SK-N-MC (cell line): ENCODE measurements around the gene CHST1.

Experiments
- DNase-seq: peaks from one replicate; pipeline ENCODE4 v3.0.0-alpha.2; 2011; ENCODE audit warnings: low read depth, low spot score
- H3K27ac ChIP-seq: fragments of 200-600 bp; sonication (generic); 2 replicates; pipeline ENCODE4 v1.5.1; 2016; ENCODE audit warnings: mixed run types
- H3K36me3 ChIP-seq: fragments of 200-600 bp; sonication (generic); 2 replicates; pipeline ENCODE4 v1.6.1; 2017; ENCODE audit warnings: antibody characterized with exemption, low read length, mixed read lengths; ENCODE audit not compliant: insufficient read depth
- H3K4me3 ChIP-seq: fragments of 200-600 bp; sonication (generic); 2 replicates; pipeline ENCODE4 v1.5.1; 2016
- H3K9ac ChIP-seq: fragments of 200-600 bp; sonication (generic); 2 replicates; pipeline ENCODE4 v1.8.0; 2017; ENCODE audit warnings: mixed run types, mixed read lengths; ENCODE audit not compliant: insufficient read length
- H3K9me3 ChIP-seq: fragments of 200-600 bp; sonication (generic); 2 replicates; pipeline ENCODE4 v1.6.1; 2017; ENCODE audit warnings: low read depth, mild to moderate bottlenecking, antibody characterized with exemption, low read length, moderate library complexity, mixed read lengths
- EZH2 ChIP-seq: fragments of 200-600 bp; sonication (generic); IDR thresholded peaks from one replicate; pipeline ENCODE4 v1.6.1; 2017; ENCODE audit warnings: antibody characterized with exemption
- FOXP2 ChIP-seq: optimal IDR thresholded peaks from 2 replicates; pipeline ENCODE3; 2011; ENCODE audit warnings: mild to moderate bottlenecking, moderate library complexity; ENCODE audit not compliant: insufficient read depth; ENCODE audit errors: extremely low read length, control extremely low read depth
- POLR2AphosphoS5 ChIP-seq: IDR thresholded peaks from 2 replicates; pipeline ENCODE4 v1.6.1; 2012; ENCODE audit warnings: mild to moderate bottlenecking, low read depth, low read length, borderline replicate concordance

CHST1 gene

DNA sequence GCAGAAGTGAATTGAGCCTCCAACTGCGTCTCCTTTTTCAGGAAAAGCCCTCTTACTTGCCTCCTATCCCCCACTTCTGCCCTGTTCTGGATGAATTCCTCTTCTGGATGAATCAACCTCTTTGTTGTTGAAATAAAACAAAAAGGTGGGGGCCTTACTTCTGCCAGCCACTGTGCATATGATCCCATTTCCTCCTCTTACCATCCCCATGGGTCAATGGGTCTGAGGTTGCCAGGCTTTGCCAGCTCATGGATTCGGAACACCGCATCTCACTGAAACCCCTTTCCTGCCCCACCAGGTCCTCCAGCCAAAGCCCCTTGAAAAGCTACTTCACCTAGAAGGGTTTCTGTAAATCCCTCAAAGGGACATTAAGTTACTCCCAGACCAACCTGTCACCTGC, 3.7 kb upstream of the CHST1 start:
- H3K27ac ChIP-seq: no peak overlapping the region
- no peak overlapping the region for H3K9ac ChIP-seq
- H3K36me3 ChIP-seq: no peaks in the 10 kb centered on the region
- DNase-seq: no peak
- no peak overlapping the region for H3K4me3 ChIP-seq
- H3K9me3 ChIP-seq: no peaks in the 10 kb centered on the region
- TF ChIP-seq FOXP2 (no peak), POLR2AphosphoS5 (no peak), EZH2 (no peak)

DNA sequence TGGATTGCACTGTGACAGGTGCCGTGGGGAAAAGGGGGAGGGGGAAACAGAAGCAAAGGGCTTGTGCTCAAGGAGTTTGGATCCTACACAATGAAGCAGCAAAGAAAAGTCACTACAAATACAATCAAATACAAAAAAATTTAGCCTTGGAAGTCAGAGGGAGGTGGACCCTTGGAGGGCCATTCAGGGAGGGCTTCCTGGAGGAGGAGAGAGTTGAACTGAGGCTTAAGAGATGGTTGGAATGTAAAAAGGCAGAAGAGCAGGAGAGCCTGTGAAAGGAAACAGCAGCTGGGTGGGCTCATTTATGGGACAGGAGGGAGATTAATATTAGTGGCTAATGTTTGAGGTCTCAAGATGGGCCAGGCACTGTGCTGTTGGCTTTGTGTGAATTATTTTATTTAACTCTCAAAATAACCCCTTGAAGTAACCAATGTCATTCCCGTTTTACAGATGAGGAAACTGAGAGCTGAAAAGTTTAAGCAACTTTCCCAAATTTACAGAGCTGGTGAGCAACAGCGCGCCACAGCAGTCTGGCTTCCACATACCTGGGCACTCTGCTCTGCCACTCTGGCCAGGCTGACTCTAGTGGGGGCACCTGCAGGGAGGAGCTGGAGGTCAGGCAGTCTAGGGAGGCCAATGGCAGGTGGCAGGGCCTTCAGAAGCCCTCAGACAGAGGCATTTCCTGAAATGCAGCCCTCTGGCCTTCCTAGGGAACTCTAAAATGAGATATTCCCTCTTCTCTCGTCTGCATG, 2.7 kb upstream of the CHST1 start:
- H3K9ac ChIP-seq: no peak overlapping the region
- H3K36me3 ChIP-seq: no peaks in the 10 kb centered on the region
- H3K4me3 ChIP-seq: no peak overlapping the region
- no peak for DNase-seq
- H3K9me3 ChIP-seq: no peaks in the 10 kb centered on the region
- H3K27ac ChIP-seq: no peak overlapping the region
- no peak for TF ChIP-seq POLR2AphosphoS5
- TF ChIP-seq EZH2: no peak
- no peak for TF ChIP-seq FOXP2

DNA sequence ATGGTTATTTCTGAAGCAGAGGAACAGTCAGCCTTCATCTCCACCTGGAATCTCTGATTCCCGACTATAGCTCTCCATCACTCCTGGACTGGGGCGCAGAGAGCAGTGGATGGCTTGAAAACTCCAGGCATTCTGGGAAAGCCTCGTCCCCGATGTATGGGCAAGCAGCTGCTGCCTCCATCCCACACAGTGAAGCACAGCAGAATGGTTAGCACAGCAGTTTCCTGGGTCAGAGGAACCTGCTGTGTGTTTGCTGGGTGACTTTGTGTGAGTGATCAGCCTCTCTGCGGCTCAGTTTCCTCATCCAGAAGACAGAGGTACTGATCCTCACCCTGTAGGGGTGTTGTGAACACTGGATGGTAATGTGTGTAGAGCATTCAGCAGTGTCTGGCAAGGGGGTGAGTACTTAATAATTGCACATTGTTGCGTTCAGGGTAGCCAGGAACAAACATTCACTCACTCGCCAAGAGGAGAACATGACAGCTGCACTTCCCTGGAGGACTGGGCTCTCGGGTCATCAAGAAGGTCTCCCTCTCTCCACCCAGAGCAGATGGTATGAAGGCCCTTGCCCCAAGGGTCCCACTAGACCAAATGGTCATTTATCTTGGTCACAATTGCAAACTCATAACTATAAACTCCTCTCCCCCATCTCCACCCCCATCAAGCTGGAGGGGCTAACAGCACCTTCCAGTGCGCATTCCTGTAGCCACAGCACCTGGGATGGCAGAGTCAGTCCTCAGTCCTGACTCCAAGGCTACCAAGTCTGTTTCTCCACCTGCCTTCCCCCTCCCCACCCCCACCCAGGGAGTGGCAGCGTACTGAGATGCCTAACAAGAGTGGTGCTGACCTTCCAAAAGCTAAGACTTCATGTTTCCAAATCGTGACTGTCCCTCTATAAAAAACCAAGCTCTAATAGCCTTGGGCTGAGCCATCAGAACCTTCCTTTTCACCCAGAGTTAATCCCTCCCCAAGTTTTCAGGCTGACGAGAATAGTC, 1.5 kb upstream of the CHST1 start:
- no peak for TF ChIP-seq FOXP2
- no peak for TF ChIP-seq POLR2AphosphoS5
- no peak for TF ChIP-seq EZH2
- Histone ChIP-seq H3K9ac (no peak overlapping the region), H3K36me3 (no peaks in the 10 kb centered on the region), H3K9me3 (no peaks in the 10 kb centered on the region), H3K4me3 (no peak overlapping the region), H3K27ac (no peak overlapping the region)
- no peak for DNase-seq

DNA sequence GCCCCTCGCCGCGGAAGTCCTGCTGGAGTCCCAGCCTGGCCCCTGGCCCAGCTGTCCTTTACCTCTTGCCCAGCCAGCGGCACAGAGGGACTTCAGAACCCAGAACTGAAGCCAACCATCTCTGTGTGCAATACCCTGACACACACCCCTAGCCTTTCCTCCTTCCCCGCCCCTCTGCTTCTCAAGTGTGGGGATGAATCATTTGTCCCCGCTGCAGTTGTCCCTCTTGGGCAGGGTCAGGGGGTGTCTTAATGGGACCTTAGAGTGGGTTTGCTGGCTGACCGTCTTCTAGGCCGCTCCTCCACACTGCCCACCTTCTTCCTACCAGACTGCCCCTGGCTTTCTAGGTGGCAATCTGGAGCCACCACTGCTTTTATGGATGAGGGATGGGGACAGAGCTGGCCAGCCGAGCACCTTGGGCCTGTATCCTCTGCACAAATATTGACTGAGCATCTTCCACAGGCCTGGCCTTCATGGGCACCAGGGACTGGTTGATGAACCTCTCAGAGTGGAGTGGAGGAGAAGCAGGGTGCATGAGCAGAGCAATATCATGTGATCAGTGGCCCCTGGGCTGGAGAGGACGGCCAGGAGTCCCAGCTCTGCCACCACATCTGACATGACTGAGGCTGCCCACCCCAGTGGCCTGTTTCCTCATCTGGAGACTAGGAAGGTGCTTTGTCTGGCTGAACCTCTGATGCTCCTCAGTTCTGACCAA, 668 bp upstream of the CHST1 start:
- DNase-seq: no peak
- Histone ChIP-seq H3K4me3 (peak overlapping the region; percentile 80; the same call in 1 of the 2 replicates), H3K9ac (no peak overlapping the region), H3K9me3 (no peaks in the 10 kb centered on the region), H3K27ac (no peak overlapping the region), H3K36me3 (no peaks in the 10 kb centered on the region)
- TF ChIP-seq EZH2 (no peak), FOXP2 (no peak), POLR2AphosphoS5 (no peak)

DNA sequence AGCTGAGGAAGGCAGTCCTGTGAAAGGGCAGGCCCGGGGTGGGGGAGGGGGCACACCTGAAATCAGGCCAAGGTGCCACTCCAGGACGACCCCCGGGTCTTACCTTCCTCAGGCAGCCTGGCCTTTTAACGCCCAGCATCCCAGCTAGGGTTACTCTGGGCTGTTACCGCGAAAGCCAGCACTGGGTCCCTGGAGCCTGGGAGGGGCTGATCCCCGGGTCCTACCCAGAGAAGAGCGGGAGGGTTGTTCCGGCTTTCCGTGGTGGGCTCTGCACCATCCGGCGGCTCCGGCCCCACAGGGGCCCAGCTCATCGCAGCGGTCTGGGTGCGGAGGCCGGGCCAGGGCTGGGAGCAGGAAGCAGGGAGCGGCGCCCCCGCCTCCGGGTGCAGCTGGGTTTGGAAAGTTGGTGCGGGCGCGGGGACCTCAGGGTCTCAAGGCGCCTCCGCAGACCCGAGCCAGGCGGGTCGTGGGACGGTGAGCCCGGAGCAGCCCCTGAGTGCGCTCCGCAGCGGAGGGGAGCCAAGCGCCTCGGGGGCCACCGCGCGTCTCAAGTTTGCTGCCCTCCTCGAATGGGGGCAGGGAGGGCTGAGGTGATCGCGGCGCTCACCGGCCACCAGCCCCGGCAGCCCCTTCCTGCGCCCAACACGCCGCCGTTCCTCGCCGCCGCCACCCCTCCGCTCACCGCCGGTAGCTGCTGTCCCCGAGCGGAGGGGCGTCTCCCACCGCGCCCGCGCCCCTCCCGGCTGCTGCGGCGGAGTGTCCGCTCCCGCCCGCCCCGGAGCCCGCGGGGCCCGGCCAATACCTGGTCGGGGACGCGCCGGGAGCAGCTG, 831 bp downstream of the CHST1 start:
- TF ChIP-seq EZH2 (no peak), FOXP2 (no peak), POLR2AphosphoS5 (no peak)
- H3K9me3 ChIP-seq: no peaks in the 10 kb centered on the region
- no peak for DNase-seq
- H3K9ac ChIP-seq: no peak overlapping the region
- no peaks in the 10 kb centered on the region for H3K36me3 ChIP-seq
- peak overlapping the region; percentile 80 for H3K4me3 ChIP-seq
- no peak overlapping the region for H3K27ac ChIP-seq

DNA sequence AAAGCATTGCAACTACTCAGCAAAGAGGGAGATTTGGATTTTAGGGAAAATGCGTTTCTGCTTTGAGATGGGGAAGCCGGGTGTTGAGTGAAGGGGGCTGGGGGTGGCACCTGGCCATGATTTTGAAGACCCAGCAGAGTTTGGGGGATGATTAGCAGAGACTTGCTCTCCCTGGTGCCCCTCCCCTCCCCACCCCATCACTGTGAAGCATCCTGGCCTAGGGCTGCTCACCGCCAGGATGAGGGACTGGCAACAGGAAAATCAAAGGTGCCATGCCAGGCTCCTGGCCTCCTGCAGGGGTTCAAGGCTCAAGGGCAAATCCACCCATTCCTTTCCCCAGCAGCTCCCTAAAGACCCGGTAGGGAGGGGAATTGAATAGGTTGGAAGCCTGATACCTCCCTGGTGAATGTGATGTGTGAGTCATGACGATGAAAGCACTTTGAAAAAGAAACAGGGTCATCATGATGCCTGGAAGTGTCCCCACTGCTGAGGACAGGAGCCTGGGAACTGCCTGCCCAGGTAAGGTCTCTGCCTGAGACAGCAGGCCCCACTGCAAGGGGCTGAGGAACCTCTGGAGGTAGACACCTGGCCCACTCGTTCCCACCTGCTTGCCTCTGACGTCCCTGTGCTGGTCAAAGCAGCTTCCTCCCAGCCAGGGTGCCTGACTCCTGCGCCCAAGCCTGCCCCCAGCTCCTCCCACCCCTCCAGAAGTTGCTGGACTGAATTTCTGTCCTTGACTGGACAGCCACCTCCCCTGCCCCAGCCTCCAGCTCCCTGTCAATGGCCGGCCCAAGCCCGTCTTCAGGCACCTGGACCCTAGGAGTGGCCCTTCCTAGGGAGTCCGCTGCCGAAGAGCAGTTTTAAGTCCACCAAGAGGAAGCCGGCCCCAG, 1.7 kb downstream of the CHST1 start:
- Histone ChIP-seq H3K27ac (no peak overlapping the region), H3K36me3 (no peaks in the 10 kb centered on the region), H3K4me3 (peak overlapping the region; percentile 80), H3K9ac (no peak overlapping the region), H3K9me3 (no peaks in the 10 kb centered on the region)
- no peak for DNase-seq
- no peak for TF ChIP-seq EZH2
- no peak for TF ChIP-seq FOXP2
- TF ChIP-seq POLR2AphosphoS5: no peak

DNA sequence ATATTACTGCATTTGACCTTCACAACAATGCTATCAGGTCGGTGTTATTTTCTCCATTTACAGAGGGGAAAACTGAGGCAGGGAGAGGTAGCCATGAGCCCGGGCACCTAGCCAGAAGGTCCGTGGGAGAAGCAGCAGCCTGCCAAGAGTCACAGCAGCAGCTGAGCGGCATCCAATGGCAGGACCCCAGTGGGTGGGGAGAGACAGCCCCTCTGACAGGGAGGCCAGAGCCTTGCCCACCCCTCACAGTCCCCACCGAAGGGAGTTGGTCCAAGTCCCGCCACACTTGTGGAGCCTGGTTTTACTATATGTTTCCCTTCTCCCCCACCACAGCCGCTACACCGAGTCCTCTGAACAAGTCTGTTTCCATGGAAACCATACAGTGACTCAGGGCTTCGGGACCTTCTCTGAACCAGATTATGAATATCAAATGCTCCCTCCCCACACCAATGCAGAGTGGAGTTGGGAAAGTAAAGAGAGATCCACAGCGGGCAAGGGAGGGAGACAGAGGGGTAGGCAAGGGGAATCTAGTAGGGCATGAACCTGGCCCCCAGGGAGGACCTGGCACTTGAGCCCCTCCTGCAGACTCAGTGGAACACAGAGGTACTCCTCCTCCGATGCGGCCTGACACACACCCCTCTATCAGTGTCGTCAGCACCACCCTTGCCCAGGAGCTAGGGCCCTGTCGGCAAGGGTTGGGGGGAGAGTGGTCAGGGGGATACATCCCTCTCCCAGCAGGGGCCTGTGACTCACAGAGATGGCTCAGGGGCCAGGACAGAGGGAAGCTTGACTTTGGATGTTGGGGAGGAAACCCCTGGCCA, 2.5 kb downstream of the CHST1 start:
- TF ChIP-seq EZH2 (no peak), FOXP2 (no peak), POLR2AphosphoS5 (no peak)
- Histone ChIP-seq H3K9ac (no peak overlapping the region), H3K9me3 (no peaks in the 10 kb centered on the region), H3K36me3 (no peaks in the 10 kb centered on the region), H3K4me3 (peak overlapping the region; percentile 41), H3K27ac (no peak overlapping the region)
- DNase-seq: peak; percentile 12
